ENCODE results near the gene PALM. TPM values are rescaled to one million over a fixed set of nuclear protein-coding genes. Genes with fewer than 3 reads are reported as not detected.

The PALM gene
- total RNA-seq, 1 donor from 2014 or later = 45.1 TPM

GRCh38 chr19:768424-768823, 59.7 kb downstream of the PALM start:
- Mint-ChIP-seq H3K9me3 (no peaks in the 10 kb centered on the region), H3K27ac (ENCODE audit: unreplicated experiment) (peak overlapping the region; percentile 35), H3K4me1 (no peaks in the 10 kb centered on the region), H3K36me3 (ENCODE audit: low read depth) (no peaks in the 10 kb centered on the region), H3K4me3 (no peak overlapping the region), H3K27me3 (ENCODE audit: low read depth) (peaks cover 2% of the 10 kb centered on the region)
- DNase-seq (ENCODE audit: low read depth, low spot score) = no peak
- TF ChIP-seq CTCF (conservative IDR thresholded peaks at IDR 0.05) = no peak

DNA sequence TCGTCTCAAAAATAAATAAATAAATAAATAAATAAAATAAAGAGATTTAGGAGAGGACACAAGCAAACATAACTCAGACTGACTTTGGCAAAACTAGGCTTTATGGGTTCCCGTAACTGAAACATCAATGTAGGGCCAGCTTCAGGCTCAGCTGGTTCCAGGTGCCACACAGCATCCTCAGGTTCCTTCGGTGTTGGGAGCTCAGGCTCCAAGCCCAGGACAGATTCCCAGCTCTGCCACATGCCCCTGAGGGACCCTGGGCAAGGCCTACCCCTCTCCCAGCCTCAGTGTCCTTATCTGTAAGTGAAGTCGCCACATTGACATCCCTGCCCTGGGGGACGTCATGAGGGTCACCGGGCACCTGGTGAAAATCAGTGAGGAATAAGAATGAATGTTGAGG, 60.9 kb downstream of the PALM start:
- H3K4me3 Mint-ChIP-seq = no peak overlapping the region
- H3K27ac Mint-ChIP-seq (ENCODE audit: unreplicated experiment) = no peak overlapping the region
- H3K36me3 Mint-ChIP-seq (ENCODE audit: low read depth) = no peaks in the 10 kb centered on the region
- no peaks in the 10 kb centered on the region for H3K4me1 Mint-ChIP-seq
- no peaks in the 10 kb centered on the region for H3K9me3 Mint-ChIP-seq
- DNase-seq (ENCODE audit: low read depth, low spot score) = no peak
- peaks cover 2% of the 10 kb centered on the region for H3K27me3 Mint-ChIP-seq (ENCODE audit: low read depth)
- TF ChIP-seq CTCF (conservative IDR thresholded peaks at IDR 0.05) = no peak

DNA sequence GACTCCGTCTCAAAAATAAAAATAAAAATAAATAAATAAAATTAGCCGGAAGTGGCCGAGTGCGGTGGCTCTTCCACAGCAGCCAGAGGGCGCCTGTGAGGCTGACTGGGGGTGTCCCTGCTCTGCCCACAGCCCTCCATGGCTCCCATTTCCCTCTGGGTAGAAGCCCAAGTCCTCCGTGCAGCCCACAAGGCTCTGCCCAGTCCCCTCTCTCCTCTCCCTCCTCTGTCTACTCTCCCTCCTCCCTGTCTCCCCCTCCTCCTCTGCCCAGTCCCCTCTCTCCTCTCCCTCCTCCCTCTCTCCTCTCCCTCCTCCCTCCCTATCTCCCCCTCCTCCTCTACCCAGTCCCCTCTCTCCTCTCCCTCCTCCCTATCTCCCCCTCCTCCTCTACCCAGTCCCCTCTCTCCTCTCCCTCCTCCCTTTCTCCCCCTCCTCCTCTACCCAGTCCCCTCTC, 62.6 kb downstream of the PALM start:
- TF ChIP-seq CTCF (conservative IDR thresholded peaks at IDR 0.05) = peak; percentile 63
- Mint-ChIP-seq H3K9me3 (no peaks in the 10 kb centered on the region), H3K36me3 (ENCODE audit: low read depth) (no peaks in the 10 kb centered on the region), H3K27ac (ENCODE audit: unreplicated experiment) (no peak overlapping the region), H3K4me3 (no peak overlapping the region), H3K27me3 (ENCODE audit: low read depth) (peaks cover 2% of the 10 kb centered on the region), H3K4me1 (no peaks in the 10 kb centered on the region)
- peak; percentile 43 for DNase-seq (ENCODE audit: low read depth, low spot score)

- no peak for DNase-seq (ENCODE audit: low read depth, low spot score)
- H3K27me3 Mint-ChIP-seq (ENCODE audit: low read depth) = peaks cover 2% of the 10 kb centered on the region
- no peak overlapping the region for H3K4me3 Mint-ChIP-seq
- H3K27ac Mint-ChIP-seq (ENCODE audit: unreplicated experiment) = no peak overlapping the region
- no peak for TF ChIP-seq CTCF (conservative IDR thresholded peaks at IDR 0.05)
- H3K4me1 Mint-ChIP-seq = no peaks in the 10 kb centered on the region
- no peaks in the 10 kb centered on the region for H3K9me3 Mint-ChIP-seq
- no peaks in the 10 kb centered on the region for H3K36me3 Mint-ChIP-seq (ENCODE audit: low read depth)
These were observed 63.3 kb downstream of the PALM start for GRCh38 chr19:772063-772462.

GRCh38 chr19:772730-773436, 64.1 kb downstream of the PALM start:
- Mint-ChIP-seq H3K27ac (ENCODE audit: unreplicated experiment) (no peak overlapping the region), H3K36me3 (ENCODE audit: low read depth) (no peaks in the 10 kb centered on the region), H3K4me3 (no peak overlapping the region), H3K9me3 (no peaks in the 10 kb centered on the region), H3K4me1 (no peaks in the 10 kb centered on the region), H3K27me3 (ENCODE audit: low read depth) (peaks cover 2% of the 10 kb centered on the region)
- no peak for DNase-seq (ENCODE audit: low read depth, low spot score)
- no peak for TF ChIP-seq CTCF (conservative IDR thresholded peaks at IDR 0.05)
